Gastroesophageal sphincter (tissue), 3 donors: ENCODE measurements around the gene GCC2.

Experiments
- CTCF ChIP-seq, 4 experiments: fragments of 200-600 bp in 2 of 4; fragments of 450-650 bp in 2 of 4; sonication (generic) in 1 of 4; IDR thresholded peaks; one replicate each; pipeline ENCODE4 v1.5.1; 2017 to 2019; ENCODE audit warnings: antibody characterized with exemption in 4 of 4, mild to moderate bottlenecking in 2 of 4, moderate library complexity in 2 of 4
- POLR2A ChIP-seq, 2 donors: fragments of 450-650 bp; IDR thresholded peaks; one replicate each; pipeline ENCODE4 v1.6.1; 2017; ENCODE audit warnings: antibody characterized with exemption in 2 of 2, mild to moderate bottlenecking in 2 of 2, moderate library complexity in 1 of 2

GRCh38 chr2:108399479-108399878 is 49.5 kb upstream of the GCC2 start:
- TF ChIP-seq CTCF (IDR thresholded peaks at IDR 0.05) (no peak), POLR2A (IDR thresholded peaks at IDR 0.05) (no peak)
